Brain microvascular endothelial cell (primary cell): ENCODE data around the gene POPDC3.
A peak's percentile ranks its signal among the peaks of the same experiment; 100 is the strongest.

Experiments used
- DNase-seq: peaks from one replicate; pipeline ENCODE4 v3.0.0-alpha.2; 2020
- H3K27ac ChIP-seq: fragments of 250-450 bp; sonication (Bioruptor Pico); 2 replicates; pipeline ENCODE4 v1.5.1; 2020; ENCODE audit warnings: mild to moderate bottlenecking, moderate library complexity
- H3K27me3 ChIP-seq: fragments of 250-450 bp; sonication (Bioruptor Pico); replicated peaks from 2 replicates; pipeline ENCODE4 v1.5.1; 2020; ENCODE audit warnings: mild to moderate bottlenecking
- H3K36me3 ChIP-seq: fragments of 250-450 bp; sonication (Bioruptor Pico); replicated peaks from 2 replicates; pipeline ENCODE4 v1.5.1; 2020; ENCODE audit warnings: mild to moderate bottlenecking
- H3K4me3 ChIP-seq: 2 replicates; pipeline ENCODE4 v1.5.1; 2011; ENCODE audit warnings: low read depth, mild to moderate bottlenecking, control low read depth, low read length, moderate library complexity
- in situ Hi-C: cut with HindIII; loops from 2 replicates; pipeline ENCODE4 v1.10.0; 2017; ENCODE audit warnings: low sequenced_read_pairs, low pct_ligation_motif_present
- TF ChIP-seq, protein P1 (sequence below): IDR thresholded peaks from 2 replicates; pipeline ENCODE4 v1.5.1; 2011; ENCODE audit warnings: low read depth, mild to moderate bottlenecking, moderate library complexity, low read length, control low read depth, inconsistent platforms; ENCODE audit errors: missing control alignments

POPDC3 gene

DNA sequence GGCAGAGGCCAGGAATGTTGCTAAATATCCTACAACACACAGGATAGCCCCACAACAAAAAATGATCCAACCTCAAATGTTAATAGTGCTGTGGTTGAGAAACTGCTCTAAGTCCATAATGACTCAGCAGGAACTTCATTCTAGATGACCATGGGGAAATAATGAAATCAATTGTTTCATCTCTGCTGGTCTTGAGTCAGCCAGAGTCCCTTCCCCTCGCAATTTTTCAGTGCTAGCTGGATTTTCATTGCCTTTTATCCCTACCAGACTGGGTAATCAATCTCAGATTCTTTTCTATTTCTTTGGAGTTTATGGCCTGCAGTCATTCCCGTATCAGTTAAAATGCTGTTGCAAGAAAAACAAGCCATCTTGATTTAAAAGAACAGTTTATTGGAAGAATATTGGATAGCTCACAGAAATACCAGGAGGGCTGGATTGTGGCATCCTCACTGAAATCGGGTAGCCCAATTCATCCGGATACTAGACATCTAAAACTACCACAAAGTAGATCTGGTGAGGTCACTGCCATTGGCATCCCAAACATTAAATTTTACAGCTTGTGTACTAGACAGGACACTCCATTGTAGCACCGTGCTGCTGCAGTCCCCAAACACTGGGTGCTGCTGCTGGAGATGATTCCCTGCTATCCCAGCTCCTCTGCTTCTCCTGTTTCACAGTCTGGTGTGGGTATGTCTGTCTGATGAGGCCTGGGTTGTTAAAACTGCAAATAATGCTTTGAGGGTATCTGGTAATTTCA lies 30.3 kb upstream of the POPDC3 start:
- in situ Hi-C loops, result no loop called here
- Histone ChIP-seq H3K27ac (peak overlapping the region; percentile 33), H3K4me3 (no peak overlapping the region), H3K27me3 (no peaks in the 10 kb centered on the region), H3K36me3 (no peaks in the 10 kb centered on the region)
- TF ChIP-seq, protein P1, sequence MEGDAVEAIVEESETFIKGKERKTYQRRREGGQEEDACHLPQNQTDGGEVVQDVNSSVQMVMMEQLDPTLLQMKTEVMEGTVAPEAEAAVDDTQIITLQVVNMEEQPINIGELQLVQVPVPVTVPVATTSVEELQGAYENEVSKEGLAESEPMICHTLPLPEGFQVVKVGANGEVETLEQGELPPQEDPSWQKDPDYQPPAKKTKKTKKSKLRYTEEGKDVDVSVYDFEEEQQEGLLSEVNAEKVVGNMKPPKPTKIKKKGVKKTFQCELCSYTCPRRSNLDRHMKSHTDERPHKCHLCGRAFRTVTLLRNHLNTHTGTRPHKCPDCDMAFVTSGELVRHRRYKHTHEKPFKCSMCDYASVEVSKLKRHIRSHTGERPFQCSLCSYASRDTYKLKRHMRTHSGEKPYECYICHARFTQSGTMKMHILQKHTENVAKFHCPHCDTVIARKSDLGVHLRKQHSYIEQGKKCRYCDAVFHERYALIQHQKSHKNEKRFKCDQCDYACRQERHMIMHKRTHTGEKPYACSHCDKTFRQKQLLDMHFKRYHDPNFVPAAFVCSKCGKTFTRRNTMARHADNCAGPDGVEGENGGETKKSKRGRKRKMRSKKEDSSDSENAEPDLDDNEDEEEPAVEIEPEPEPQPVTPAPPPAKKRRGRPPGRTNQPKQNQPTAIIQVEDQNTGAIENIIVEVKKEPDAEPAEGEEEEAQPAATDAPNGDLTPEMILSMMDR, result no peak
- peak; percentile 36 for DNase-seq

DNA sequence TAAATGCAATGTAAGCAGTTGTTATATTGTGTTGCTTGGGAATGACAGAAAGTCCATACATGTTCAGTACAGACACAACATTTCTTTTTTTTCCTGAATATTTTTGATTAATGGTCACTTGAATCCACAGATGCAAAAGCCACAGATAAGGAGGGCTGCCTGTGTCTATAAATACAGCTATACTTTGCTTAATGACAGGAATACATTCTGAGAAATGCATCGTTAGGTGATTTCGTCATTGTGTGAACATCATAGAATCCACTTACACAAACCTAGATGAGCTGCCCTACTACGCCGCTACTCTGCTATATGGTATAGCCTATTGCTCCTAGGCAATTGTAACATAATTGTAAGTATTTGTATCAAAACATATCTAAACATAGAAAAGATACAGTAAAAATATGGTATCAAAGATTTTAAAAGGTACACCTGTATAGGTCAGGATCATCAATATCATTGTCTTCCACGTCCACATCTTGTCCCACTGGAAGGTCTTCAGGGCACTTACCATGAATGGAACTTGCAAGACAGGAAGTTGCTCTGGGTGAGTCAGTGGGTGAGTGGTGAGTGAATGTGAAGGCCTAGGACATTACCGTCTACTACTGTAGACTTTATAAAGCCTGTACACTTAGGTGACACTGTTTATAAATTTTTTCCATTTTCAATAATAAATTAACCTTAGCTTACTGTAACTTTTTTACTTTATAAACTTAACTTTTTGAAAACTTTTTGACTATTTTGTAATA lies 27.9 kb upstream of the POPDC3 start:
- in situ Hi-C loops, result no loop called here

DNA sequence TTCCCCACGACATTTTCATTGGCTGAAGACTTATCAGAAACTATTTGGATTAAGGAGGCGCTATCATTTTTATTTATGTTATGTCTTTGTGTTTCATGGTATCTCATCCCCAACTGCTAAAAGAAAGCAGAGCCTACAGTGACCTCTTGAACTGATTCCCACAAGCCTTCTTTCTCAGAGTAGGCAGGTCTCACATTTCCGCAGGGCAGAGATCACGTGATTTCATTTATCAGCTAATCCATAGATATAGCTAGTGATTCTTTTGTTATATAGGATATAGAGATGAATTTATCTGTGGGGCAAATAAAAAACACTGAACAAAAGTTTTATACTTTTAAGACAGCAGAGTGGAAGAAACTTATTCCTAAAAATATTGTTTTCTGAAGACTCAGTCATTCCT lies 25.0 kb upstream of the POPDC3 start:
- Histone ChIP-seq H3K36me3 (no peaks in the 10 kb centered on the region), H3K4me3 (no peak overlapping the region), H3K27ac (no peak overlapping the region), H3K27me3 (no peaks in the 10 kb centered on the region)
- TF ChIP-seq, protein P1, result no peak
- in situ Hi-C loops, result no loop called here
- DNase-seq, result no peak

More for the DNA sequence above, 27.9 kb upstream of the POPDC3 start:
- Histone ChIP-seq H3K4me3 (no peak overlapping the region), H3K27ac (no peak overlapping the region), H3K27me3 (no peaks in the 10 kb centered on the region), H3K36me3 (no peaks in the 10 kb centered on the region)
- DNase-seq, result peak; percentile 67
- TF ChIP-seq, protein P1, result no peak

DNA sequence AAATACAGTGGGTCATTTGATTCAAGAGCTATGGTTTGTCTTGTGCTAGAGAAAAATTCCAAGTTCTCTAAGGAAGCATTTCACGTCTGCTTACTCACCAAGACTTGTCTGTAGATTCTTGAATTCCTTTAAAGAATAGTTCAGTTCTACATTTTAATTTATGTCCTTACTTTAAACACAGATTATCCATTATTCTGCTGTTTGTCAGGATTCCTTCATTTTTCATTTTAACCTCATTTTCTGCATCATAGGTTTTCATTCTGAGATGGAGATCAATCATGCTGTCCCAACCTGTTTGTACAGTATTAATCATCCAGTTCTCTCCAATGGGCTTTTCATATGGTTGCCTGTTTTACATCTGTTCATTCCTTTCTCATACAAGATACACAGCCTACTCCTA lies 24.5 kb upstream of the POPDC3 start:
- in situ Hi-C loops, result no loop called here
- Histone ChIP-seq H3K27ac (no peak overlapping the region), H3K27me3 (no peaks in the 10 kb centered on the region), H3K4me3 (no peak overlapping the region), H3K36me3 (no peaks in the 10 kb centered on the region)
- TF ChIP-seq, protein P1, result no peak
- no peak for DNase-seq

DNA sequence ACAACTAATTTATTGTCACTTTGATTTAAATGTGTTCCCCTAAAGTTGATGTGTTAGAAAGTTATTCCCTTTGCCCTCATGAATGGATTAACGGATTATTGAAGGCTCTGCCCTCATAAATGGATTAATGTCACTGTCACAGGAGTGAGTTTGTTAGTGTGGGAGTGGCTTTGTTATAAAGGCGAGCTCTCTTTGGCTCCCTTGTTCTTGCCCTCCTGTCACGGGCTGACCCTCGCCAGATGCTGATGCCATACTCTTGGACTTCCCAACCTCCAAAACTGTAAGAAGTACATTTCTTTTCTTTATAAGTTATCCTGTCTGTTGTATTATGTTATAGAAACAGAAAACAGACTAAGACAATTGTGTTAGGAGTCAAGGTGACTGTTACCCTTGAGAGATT lies 22.7 kb upstream of the POPDC3 start:
- Histone ChIP-seq H3K27me3 (no peaks in the 10 kb centered on the region), H3K27ac (no peak overlapping the region), H3K4me3 (no peak overlapping the region), H3K36me3 (no peaks in the 10 kb centered on the region)
- DNase-seq, result no peak
- TF ChIP-seq, protein P1, result no peak
- in situ Hi-C loops, result no loop called here
